ELF-1 (cell line): ENCODE measurements around the gene STARD9.
"Not testable (repeated sequence)": the region's sequence is repeated elsewhere in the genome, so short reads cannot be mapped to it uniquely, and the experiment has no call there.

Experiments
- DNase-seq: peaks from one replicate; pipeline ENCODE4 v3.0.0-alpha.2; 2016; ENCODE audit warnings: low read depth, low spot score

STARD9 gene

GRCh38 chr15:42728972-42729371 lies 153.6 kb downstream of the STARD9 start:
- no peak for DNase-seq

GRCh38 chr15:42729409-42729808 lies 154.0 kb downstream of the STARD9 start:
- no peak for DNase-seq

GRCh38 chr15:42730135-42730534 lies 154.7 kb downstream of the STARD9 start:
- no peak for DNase-seq

DNA sequence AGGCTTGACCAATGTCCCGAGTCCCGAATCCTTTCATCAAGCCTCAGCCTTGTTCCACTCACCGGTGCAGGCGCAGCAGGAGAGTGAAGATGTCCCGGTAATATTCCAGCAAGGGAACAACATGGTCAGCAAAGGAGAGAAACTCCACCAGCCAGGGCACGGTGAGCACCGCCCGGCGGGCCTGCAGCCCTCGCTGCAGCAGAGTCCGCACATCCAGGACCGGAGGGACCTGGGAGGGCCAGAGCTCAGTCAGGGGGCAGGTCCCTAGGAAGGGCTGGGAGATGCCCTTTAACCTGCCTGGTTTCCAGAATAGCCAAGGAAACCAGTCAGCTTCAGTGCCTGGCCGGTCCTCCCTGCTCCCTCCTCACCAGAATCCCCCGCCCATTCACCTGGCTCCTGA lies 155.1 kb downstream of the STARD9 start:
- DNase-seq: no peak

DNA sequence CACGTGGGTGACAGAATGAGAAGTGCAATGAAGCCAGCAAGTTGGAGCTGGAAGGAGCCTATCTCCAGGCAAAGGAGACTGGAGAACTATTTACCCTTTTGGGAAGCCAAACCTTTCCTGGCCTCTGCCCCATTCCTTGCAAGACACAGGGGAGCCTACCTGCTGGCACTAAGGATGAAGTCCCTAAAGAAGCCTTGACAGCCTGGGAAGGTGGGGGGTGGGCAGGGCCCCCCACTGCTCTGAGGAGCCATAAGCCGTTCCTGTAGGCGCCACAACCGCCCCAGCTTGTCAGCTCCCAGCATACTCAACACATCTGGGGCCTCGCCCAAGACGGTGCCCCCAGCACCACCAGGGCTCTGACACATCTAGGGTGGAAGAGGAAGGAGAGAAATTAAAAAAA lies 156.1 kb downstream of the STARD9 start:
- no peak for DNase-seq

GRCh38 chr15:42732095-42732827 lies 156.9 kb downstream of the STARD9 start:
- no peak for DNase-seq

DNA sequence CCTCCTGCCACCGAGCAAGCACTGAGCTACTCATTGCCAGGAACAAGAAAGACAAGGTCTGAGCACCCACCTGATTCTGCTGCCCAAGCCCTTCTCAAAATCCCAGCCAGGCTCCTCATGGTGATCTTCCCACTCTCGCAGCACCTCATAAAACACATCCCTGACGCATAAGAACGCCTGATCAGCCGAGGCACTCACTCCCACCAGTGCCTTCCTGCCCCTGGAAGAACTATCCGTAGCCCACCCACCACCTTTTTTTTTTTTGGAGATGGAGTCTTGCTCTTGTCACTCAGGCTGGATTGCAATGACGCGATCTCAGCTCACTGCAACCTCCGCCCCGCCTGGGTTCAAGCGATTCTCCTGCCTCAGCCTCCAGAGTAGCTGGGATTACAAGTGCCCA lies 157.6 kb downstream of the STARD9 start:
- no peak for DNase-seq

DNA sequence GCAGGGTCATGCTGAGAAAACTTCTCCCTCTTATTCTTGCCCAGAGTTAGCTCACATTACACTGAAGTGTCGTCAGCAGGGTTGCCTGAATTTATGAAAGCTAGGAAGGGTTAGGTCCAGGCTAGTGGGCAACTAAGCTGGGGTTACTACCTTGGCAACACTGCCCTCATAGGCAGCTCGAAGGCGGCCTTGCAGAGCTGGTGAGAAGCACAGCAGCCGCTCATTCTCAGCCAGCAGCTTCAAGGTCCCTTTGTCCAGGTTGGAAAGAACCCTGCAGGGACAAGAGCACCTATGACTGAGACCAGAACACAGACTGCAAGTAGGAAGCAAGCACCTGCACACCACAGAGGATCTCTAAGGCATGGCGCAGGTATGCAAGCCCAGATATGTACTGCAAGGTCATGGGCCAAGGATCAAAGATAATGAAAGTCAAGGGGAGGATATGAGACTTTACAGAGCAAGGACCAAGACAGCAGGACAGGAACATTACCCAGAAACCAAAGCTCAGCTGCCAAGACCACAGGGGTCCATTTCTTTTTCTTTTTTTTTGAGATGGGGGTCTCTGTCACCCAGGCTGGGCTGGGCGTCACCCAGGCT lies 158.8 kb downstream of the STARD9 start:
- DNase-seq: no peak

GRCh38 chr15:42735382-42736165 lies 160.2 kb downstream of the STARD9 start:
- no peak for DNase-seq

DNA sequence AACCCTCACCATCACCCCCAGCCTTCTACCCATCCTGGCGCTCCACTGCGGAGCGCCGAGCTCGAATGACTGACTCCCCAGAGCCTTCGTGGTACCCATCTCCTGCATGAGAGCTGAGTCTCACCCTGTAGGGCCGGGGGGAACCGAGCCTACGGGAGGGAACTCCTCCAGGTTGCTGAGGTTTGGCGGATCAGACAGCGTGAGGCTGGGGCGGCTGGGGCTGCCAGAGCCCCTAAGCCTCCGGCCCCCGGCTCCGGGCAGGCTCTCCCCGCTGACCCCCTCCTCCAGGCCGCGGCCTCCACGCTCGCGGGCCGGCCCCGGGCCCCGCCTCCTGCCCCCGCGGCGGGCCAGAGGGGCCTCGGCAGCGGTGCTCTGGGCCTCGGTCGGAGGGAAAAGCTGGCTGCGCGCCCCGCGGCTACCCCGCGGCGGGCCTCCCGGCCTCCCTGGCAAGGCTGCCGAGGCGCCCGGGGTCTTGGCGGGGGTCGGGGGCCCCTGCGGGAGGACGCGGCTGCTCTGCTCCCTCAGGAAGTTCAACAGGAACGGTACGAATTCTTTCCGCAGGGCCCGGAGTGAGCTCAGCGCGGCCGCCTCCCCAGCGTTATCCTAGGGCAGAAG lies 160.9 kb downstream of the STARD9 start:
- DNase-seq: no peak

- DNase-seq: peak; percentile 77
These were observed 161.6 kb downstream of the STARD9 start, which contains the start of gene CDAN1 for GRCh38 chr15:42736793-42737528. Gene CDAN1 (minus strand): TSS chr15:42737128. CDS start chr15:42737102, 26 bp downstream.

GRCh38 chr15:42737529-42738328 lies 162.3 kb downstream of the STARD9 start:
- peak; percentile 34 for DNase-seq

DNA sequence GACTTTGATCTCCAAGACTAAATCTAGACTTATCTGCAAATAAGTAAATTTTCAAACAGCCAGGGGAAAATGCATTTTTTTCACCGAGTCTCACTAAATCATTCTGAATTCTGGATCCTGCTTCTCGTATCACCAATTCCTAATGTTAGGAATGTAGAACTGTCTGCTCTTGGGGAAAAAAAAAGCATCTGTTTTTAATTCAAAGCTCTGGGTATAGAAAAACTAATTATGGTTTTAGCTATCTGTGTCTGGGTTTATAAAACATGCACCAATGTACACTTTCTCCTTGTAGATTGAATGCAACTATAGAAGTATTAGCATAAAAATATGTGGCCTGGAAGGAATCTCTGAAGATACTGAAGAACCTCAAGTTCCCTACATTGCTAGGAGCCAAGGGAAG lies 166.3 kb downstream of the STARD9 start:
- no peak for DNase-seq

DNA sequence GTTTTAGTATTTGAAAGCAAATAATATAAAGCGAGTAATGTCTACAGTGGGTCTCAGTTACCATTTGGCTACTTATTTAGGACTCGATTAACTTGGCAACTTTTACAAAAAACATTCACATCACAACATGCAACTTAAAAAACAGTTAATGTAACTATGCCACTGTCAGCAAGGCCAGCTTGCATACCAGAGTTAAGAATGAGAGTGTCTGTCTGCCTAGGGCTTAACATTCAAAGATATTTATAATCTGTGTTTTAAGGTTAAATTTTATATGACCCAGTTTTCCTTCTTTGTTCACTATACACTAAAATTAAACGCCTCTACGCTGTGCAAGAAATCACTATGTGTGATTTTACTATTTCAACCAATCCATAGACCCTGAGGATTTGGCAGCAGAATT lies 166.7 kb downstream of the STARD9 start:
- DNase-seq: no peak

- DNase-seq: no peak
These were observed 168.8 kb downstream of the STARD9 start for GRCh38 chr15:42744195-42744594.

DNA sequence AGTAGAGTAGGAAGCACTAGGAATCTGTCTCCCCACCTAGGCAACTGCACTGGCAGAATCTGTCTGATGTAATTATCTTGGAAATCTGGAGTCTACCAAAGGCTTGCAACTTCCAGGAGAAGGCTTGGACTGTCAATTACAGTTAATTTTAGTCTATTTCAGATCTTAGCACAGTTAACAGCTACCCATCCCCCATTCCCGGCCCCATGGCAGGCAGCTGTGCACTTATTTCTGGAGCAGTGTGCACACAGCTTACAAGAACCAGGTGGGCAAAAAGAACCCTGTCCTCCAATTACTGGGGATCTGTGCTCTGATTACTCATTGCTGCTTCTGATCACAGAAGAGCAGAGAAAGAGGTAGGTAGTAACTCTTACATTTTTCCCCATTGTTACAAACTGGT lies 173.9 kb downstream of the STARD9 start:
- no peak for DNase-seq

DNA sequence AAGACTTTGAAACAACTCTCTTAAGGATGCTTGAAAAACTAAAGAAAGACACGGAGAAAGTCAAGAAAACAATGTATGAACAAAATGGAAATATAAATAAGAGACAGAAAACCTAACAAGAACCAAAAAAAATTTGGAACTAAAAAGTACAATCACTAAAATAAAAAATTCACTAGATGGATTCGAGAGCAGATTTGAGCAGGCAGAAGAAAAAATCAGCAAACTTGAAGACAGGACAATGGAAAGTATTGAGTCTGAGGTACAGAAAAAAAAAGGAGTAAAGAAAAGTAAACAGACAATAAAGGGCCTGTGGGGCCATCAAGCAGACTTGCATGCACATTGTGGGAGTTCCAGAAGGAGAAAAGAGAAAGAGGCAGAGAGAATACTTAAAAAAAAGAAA lies 174.9 kb downstream of the STARD9 start:
- DNase-seq: no peak

- peak; percentile 72 for DNase-seq
These were observed 183.7 kb downstream of the STARD9 start for GRCh38 chr15:42759093-42759492.

DNA sequence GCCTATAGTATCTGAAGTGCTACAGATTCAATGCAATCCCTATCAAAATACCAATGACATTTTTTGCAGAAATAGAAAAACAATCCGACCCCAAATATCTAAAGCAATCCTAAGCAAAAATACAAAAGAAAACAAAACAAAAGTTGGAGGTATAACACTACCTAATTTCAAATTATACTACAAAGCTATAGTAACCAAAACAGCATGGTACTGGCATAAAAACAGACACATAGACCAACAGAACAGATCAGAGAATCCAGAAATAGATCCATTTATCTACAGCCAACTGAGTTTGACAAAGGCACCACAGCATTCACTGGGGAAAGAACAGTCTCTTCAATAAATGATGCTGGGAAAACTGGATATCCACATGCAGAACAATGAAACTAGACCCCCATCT lies 185.4 kb downstream of the STARD9 start:
- no peak for DNase-seq

DNA sequence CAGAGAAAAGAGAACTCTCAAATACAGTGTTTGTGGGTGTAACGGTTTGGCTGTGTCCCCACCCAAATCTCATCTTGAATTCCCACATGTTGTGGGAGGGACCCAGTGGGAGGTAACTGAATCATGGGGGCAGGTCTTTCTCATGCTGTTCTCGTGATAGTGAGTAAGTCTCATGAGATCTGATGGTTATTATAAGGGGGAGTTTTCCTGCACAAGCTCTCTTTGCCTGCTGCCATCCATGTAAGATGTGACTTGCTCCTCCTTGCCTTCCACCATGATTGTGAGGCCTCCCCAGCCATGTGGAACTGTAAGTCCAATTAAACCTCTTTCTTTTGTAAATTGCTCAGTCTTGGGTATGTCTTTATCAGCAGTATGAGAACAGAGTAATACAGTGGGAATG lies 186.4 kb downstream of the STARD9 start:
- not testable (repeated sequence) for DNase-seq
